HEK293 (cell line): Measurements from ENCODE around the gene GAREM1.

Experiments used
- CTCF ChIA-PET: fragments of 350-600 bp; formaldehyde crosslinking; extraction: SDS; loops from one replicate; lab custom pipeline; 2021; ENCODE audit warnings: antibody characterized with exemption; lab: Yijun Ruan, JAX
- POLR2A ChIA-PET: fragments of 300-600 bp; formaldehyde crosslinking; extraction: SDS; loops from one replicate; lab custom pipeline; 2020; ENCODE audit warnings: antibody characterized with exemption, inconsistent platforms; lab: Yijun Ruan, JAX
- H3K27ac ChIP-seq: fragments of 200-500 bp; sonication (Bioruptor generic); 2 replicates; pipeline ENCODE4 v1.5.1; 2014; ENCODE audit warnings: low read depth, low read length, control low read depth, inconsistent platforms; ENCODE audit errors: extremely low read depth
- H3K36me3 ChIP-seq, 2 experiments: fragments of 200-500 bp in 1 of 2; sonication (Bioruptor generic) in 1 of 2; 1 replicate in 1 of 2; 2 replicates in 1 of 2; pipeline ENCODE4 v1.5.1; 2014 to 2017; ENCODE audit warnings: inconsistent platforms in 2 of 2, low read length in 2 of 2; ENCODE audit not compliant: control insufficient read depth in 2 of 2, insufficient read depth in 1 of 2
- H3K4me1 ChIP-seq: fragments of 200-500 bp; sonication (Bioruptor generic); 2 replicates; pipeline ENCODE4 v1.5.1; 2014; ENCODE audit warnings: mild to moderate bottlenecking, low read length, inconsistent platforms; ENCODE audit not compliant: control insufficient read depth, insufficient read depth
- H3K4me3 ChIP-seq: 2 replicates; pipeline ENCODE4 v1.5.1; 2011; ENCODE audit warnings: low read depth, mild to moderate bottlenecking, control low read depth, low read length, moderate library complexity
- H3K9me3 ChIP-seq: fragments of 200-500 bp; sonication (Bioruptor generic); 2 replicates; pipeline ENCODE4 v1.5.1; 2014; ENCODE audit warnings: low read depth, low read length, inconsistent platforms; ENCODE audit not compliant: control insufficient read depth, insufficient read depth
- BCL11B ChIP-seq: fragments of 450-650 bp; formaldehyde crosslinking; IDR thresholded peaks from 2 replicates; pipeline ENCODE4 v1.5.1; 2016; ENCODE audit warnings: low read depth, missing biosample characterization, missing genetic modification characterization
- GLI2 ChIP-seq: fragments of 450-650 bp; formaldehyde crosslinking; IDR thresholded peaks from 2 replicates; pipeline ENCODE4; 2017; ENCODE audit warnings: missing biosample characterization, missing genetic modification characterization, low read depth, borderline replicate concordance
- GLIS1 ChIP-seq: fragments of 450-650 bp; formaldehyde crosslinking; IDR thresholded peaks from 2 replicates; pipeline ENCODE4 v1.5.1; 2016; ENCODE audit warnings: missing biosample characterization, missing genetic modification characterization
- REST ChIP-seq: fragments of 450-650 bp; formaldehyde crosslinking; IDR thresholded peaks from 2 replicates; pipeline ENCODE4 v1.5.1; 2016; ENCODE audit warnings: missing biosample characterization, missing genetic modification characterization
- SCRT1 ChIP-seq: fragments of 450-650 bp; formaldehyde crosslinking; IDR thresholded peaks from 2 replicates; pipeline ENCODE4 v1.5.1; 2016; ENCODE audit warnings: missing biosample characterization, missing genetic modification characterization, borderline replicate concordance
- SCRT2 ChIP-seq: fragments of 450-650 bp; formaldehyde crosslinking; IDR thresholded peaks from 2 replicates; pipeline ENCODE4 v1.5.1; 2016; ENCODE audit warnings: missing biosample characterization, missing genetic modification characterization
- SP7 ChIP-seq: fragments of 450-650 bp; formaldehyde crosslinking; IDR thresholded peaks from 2 replicates; pipeline ENCODE4 v1.5.1; 2016; ENCODE audit warnings: missing biosample characterization, missing genetic modification characterization
- ZIC2 ChIP-seq: fragments of 450-650 bp; formaldehyde crosslinking; IDR thresholded peaks from 2 replicates; pipeline ENCODE4 v1.5.1; 2016; ENCODE audit warnings: missing biosample characterization, missing genetic modification characterization
- ZNF114 ChIP-seq: fragments of 450-650 bp; formaldehyde crosslinking; IDR thresholded peaks from 2 replicates; pipeline ENCODE4 v1.5.0; 2017; ENCODE audit warnings: missing biosample characterization, missing genetic modification characterization
- ZNF133 ChIP-seq: fragments of 450-650 bp; formaldehyde crosslinking; IDR thresholded peaks from 2 replicates; pipeline ENCODE4 v1.5.1; 2016; ENCODE audit warnings: missing biosample characterization, missing genetic modification characterization
- ZNF157 ChIP-seq: fragments of 450-650 bp; formaldehyde crosslinking; IDR thresholded peaks from 2 replicates; pipeline ENCODE4 v1.5.1; 2016; ENCODE audit warnings: missing biosample characterization, missing genetic modification characterization
- ZNF174 ChIP-seq: fragments of 450-650 bp; formaldehyde crosslinking; IDR thresholded peaks from 2 replicates; pipeline ENCODE4 v1.5.0; 2017; ENCODE audit warnings: missing biosample characterization, mild to moderate bottlenecking, missing genetic modification characterization
- ZNF280C ChIP-seq: fragments of 450-650 bp; formaldehyde crosslinking; IDR thresholded peaks from 2 replicates; pipeline ENCODE4 v1.5.1; 2016; ENCODE audit warnings: missing biosample characterization, missing genetic modification characterization
- ZNF292 ChIP-seq: fragments of 450-650 bp; formaldehyde crosslinking; IDR thresholded peaks from 2 replicates; pipeline ENCODE4 v1.5.1; 2016; ENCODE audit warnings: low read depth, missing biosample characterization, missing genetic modification characterization, borderline replicate concordance
- ZNF366 ChIP-seq: fragments of 450-650 bp; formaldehyde crosslinking; conservative IDR thresholded peaks from 2 replicates; pipeline ENCODE4 v1.5.1; 2016; ENCODE audit warnings: missing biosample characterization, missing genetic modification characterization
- ZNF416 ChIP-seq: fragments of 450-650 bp; formaldehyde crosslinking; IDR thresholded peaks from 2 replicates; pipeline ENCODE4 v1.5.1; 2016; ENCODE audit warnings: missing biosample characterization, missing genetic modification characterization
- ZNF433 ChIP-seq: fragments of 450-650 bp; formaldehyde crosslinking; IDR thresholded peaks from 2 replicates; pipeline ENCODE4 v1.5.1; 2016; ENCODE audit warnings: missing biosample characterization, missing genetic modification characterization, low read depth
- ZNF449 ChIP-seq: fragments of 450-650 bp; formaldehyde crosslinking; IDR thresholded peaks from 2 replicates; pipeline ENCODE4 v1.5.1; 2017; ENCODE audit warnings: missing biosample characterization, mild to moderate bottlenecking, missing genetic modification characterization, moderate library complexity
- ZNF501 ChIP-seq: fragments of 450-650 bp; formaldehyde crosslinking; IDR thresholded peaks from 2 replicates; pipeline ENCODE4 v1.5.1; 2016; ENCODE audit warnings: missing biosample characterization, missing genetic modification characterization
- ZNF548 ChIP-seq: fragments of 450-650 bp; formaldehyde crosslinking; IDR thresholded peaks from 2 replicates; pipeline ENCODE4 v1.5.1; 2016; ENCODE audit warnings: missing biosample characterization, missing genetic modification characterization
- ZNF580 ChIP-seq: fragments of 450-650 bp; formaldehyde crosslinking; IDR thresholded peaks from 2 replicates; pipeline ENCODE4 v1.5.1; 2016; ENCODE audit warnings: missing biosample characterization, missing genetic modification characterization
- ZNF596 ChIP-seq: fragments of 450-650 bp; IDR thresholded peaks from 2 replicates; pipeline ENCODE4 v1.5.0; 2018; ENCODE audit warnings: missing biosample characterization, mild to moderate bottlenecking, missing genetic modification characterization, moderate library complexity
- ZNF621 ChIP-seq: fragments of 450-650 bp; formaldehyde crosslinking; IDR thresholded peaks from 2 replicates; pipeline ENCODE4 v1.5.1; 2017; ENCODE audit warnings: missing biosample characterization, missing genetic modification characterization
- ZNF785 ChIP-seq: fragments of 450-650 bp; formaldehyde crosslinking; IDR thresholded peaks from 2 replicates; pipeline ENCODE4 v1.5.1; 2016; ENCODE audit warnings: missing biosample characterization, missing genetic modification characterization
- ZSCAN4 ChIP-seq: fragments of 450-650 bp; formaldehyde crosslinking; IDR thresholded peaks from 2 replicates; pipeline ENCODE4 v1.5.1; 2017; ENCODE audit warnings: missing biosample characterization, missing genetic modification characterization

Gene GAREM1

GRCh38 chr18:32353257-32353656 is 117.4 kb downstream of the GAREM1 start (continued):
- no peak for TF ChIP-seq ZNF433 (tag by site-specific recombination)
- TF ChIP-seq REST (tag by site-specific recombination) = no peak
- no peak for TF ChIP-seq GLI2
- no peak for TF ChIP-seq ZNF416 (tag by site-specific recombination)

- CTCF ChIA-PET = interaction anchor here (0.6 to 1.1 kb wide), 2 partner anchors 88 to 193 kb away, joined by 4 read pairs; no protein-coding TSS in a partner anchor
- H3K27ac ChIP-seq = no peak overlapping the region
- TF ChIP-seq SCRT1 (tag by site-specific recombination) (no peak), ZNF580 (tag by site-specific recombination) (no peak), SP7 (tag by site-specific recombination) (peak; percentile 82)
- H3K9me3 ChIP-seq = no peaks in the 10 kb centered on the region
- no peak overlapping the region for H3K4me3 ChIP-seq
- H3K4me1 ChIP-seq = no peaks in the 10 kb centered on the region
- H3K36me3 ChIP-seq = no peaks in the 10 kb centered on the region
- POLR2A ChIA-PET = no interaction called here
These were observed 119.7 kb downstream of the GAREM1 start for GRCh38 chr18:32351032-32351431.

GRCh38 chr18:32349728-32350395 is 120.8 kb downstream of the GAREM1 start:
- no peak overlapping the region for H3K4me3 ChIP-seq
- H3K4me1 ChIP-seq = no peaks in the 10 kb centered on the region
- POLR2A ChIA-PET = interaction anchor here (1.1 to 1.2 kb wide), 2 partner anchors 23 to 121 kb away, joined by 3 to 4 read pairs; partner anchors contain the start of gene GAREM1
- no peak overlapping the region for H3K27ac ChIP-seq
- CTCF ChIA-PET = interaction anchor here (0.9 to 1.5 kb wide), 4 partner anchors 73 to 200 kb away, joined by 3 to 11 read pairs (median 3); partner anchors contain the start of gene GAREM1
- no peaks in the 10 kb centered on the region for H3K9me3 ChIP-seq
- H3K36me3 ChIP-seq = no peaks in the 10 kb centered on the region
- TF ChIP-seq ZSCAN4 = no peak
- TF ChIP-seq ZNF366 (tag by site-specific recombination) = peak; percentile 62
- TF ChIP-seq ZNF501 = no peak
- TF ChIP-seq ZIC2 (tag by site-specific recombination) = no peak
- TF ChIP-seq ZNF292 (tag by site-specific recombination) = no peak
- 0 out of 2 replicates have a peak, but pooled peaks have one; percentile 16 for TF ChIP-seq GLIS1 (tag by site-specific recombination)
- TF ChIP-seq BCL11B (tag by site-specific recombination) = no peak
- no peak for TF ChIP-seq ZNF785
- no peak for TF ChIP-seq ZNF621 (tag by site-specific recombination)
- no peak for TF ChIP-seq ZNF174
- TF ChIP-seq ZNF548 = no peak
- TF ChIP-seq SP7 (tag by site-specific recombination) = peak; percentile 70
- no peak for TF ChIP-seq ZNF280C (tag by site-specific recombination)
- no peak for TF ChIP-seq ZNF114 (tag by site-specific recombination)
- TF ChIP-seq SCRT2 = no peak
- no peak for TF ChIP-seq ZNF449 (tag by site-specific recombination)
- no peak for TF ChIP-seq ZNF133 (tag by site-specific recombination)
- TF ChIP-seq ZNF157 (tag by site-specific recombination) = no peak
- peak; percentile 7; the same call in 1 of the 2 replicates for TF ChIP-seq ZNF596
